Measurements from ENCODE around the gene NUDT1. TPM values are rescaled to one million over a fixed set of nuclear protein-coding genes. Genes with fewer than 3 reads are reported as not detected.

Gene NUDT1
- total and polyA plus RNA-seq, 2 donors (not counting 3 experiments of a cell fraction or from before 2014, with no cell fraction given): 23.9 to 25.9 TPM

DNA sequence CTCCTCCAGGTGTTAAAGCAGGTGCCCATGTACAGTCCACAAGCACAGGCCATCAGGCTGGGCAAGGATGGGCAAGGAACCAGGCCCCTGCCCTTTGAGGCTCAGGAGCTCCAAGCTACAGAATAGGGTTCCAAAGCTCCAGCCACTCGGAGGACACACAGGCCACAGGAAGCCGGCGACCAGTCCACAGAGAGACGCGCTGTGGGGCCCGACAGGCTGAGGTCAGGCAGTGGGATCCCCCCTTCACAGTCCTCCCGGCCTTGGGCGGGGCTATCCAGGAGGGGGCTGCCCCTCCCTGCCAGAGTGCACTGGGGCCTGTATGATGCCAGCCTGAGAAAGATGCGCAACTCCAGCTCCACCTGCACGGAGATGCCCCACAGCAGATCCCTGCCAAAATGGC is 43.3 kb upstream of the NUDT1 start:
- CTCF ChIA-PET: no interaction called here

DNA sequence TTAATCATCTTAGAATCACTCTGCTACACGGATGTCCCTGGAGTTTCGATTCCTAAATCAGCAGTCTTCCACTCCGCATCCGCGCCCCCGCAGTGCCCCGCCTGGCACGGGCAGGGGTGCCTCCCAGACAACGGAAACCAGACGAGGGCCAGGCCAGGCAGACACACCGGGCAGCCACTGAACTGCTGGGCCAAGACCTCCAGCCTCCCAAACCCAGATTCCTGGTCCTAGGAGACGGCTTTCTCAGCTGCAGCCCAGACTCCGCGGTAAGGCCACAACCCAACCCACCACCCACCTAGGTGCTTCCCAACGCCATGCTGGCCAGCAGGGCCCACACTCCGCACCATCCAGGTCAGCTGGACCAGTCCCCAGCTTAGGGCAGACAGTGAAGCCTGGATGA is 42.5 kb upstream of the NUDT1 start:
- DNase-seq (ENCODE audit: low read depth, low spot score) (no peak), FAIRE-seq (no peak)
- Histone ChIP-seq H3K9me3 (replicated peaks; ENCODE audit: control insufficient read depth, insufficient read depth, low read length) (no peaks in the 10 kb centered on the region), H3K27me3 (ENCODE audit: control insufficient read depth in 2 of 2, insufficient read depth in 2 of 2, low read length in 2 of 2) (no peaks in the 10 kb centered on the region), H3K36me3 (ENCODE audit: control insufficient read depth in 2 of 2, extremely low read depth in 1 of 2, insufficient read depth in 2 of 2, low read length in 2 of 2) (peaks cover 0 to 8% of the 10 kb centered on the region in 2 experiments), H3K4me3 (replicated peaks in 1 of 3; ENCODE audit: insufficient read depth in 1 of 3, low read depth in 1 of 3, low read length in 3 of 3) (no peak overlapping the region), H3K9ac (replicated peaks; ENCODE audit: extremely low read depth, insufficient read depth, low read length) (no peak overlapping the region), H4K20me1 (replicated peaks; ENCODE audit: control insufficient read depth, extremely low read depth, insufficient read depth, low read length) (no peaks in the 10 kb centered on the region), H3K27ac (ENCODE audit: insufficient read depth, low read depth, low read length) (no peak overlapping the region), H3K4me1 (ENCODE audit: control insufficient read depth, extremely low read depth, insufficient read depth, low read length) (no peaks in the 10 kb centered on the region), H3K79me2 (ENCODE audit: control insufficient read depth, insufficient read depth, low read length) (no peaks in the 10 kb centered on the region), H2AFZ (ENCODE audit: low read depth, low read length) (no peak overlapping the region), H3K9me1 (replicated peaks; ENCODE audit: control insufficient read depth, extremely low read depth, insufficient read depth, low read length) (no peaks in the 10 kb centered on the region), H3K4me2 (ENCODE audit: insufficient read depth, low read length) (no peak overlapping the region)
- ChIA-PET POLR2A (no interaction called here), CTCF (no interaction called here)
- dilution Hi-C loops (cut with MboI; ENCODE audit: extremely low pct_ligation_motif_present, low sequenced_read_pairs) (no loop called here), intact Hi-C loops (cut with micrococcal nuclease) (no loop called here)
- no TSS peak for BruUV-seq (replicated peaks)
- TF ChIP-seq, protein P1, sequence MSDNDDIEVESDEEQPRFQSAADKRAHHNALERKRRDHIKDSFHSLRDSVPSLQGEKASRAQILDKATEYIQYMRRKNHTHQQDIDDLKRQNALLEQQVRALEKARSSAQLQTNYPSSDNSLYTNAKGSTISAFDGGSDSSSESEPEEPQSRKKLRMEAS (IDR thresholded peaks at IDR 0.05; ENCODE audit: insufficient read depth, insufficient read length): no peak
- no peak for TF ChIP-seq POLR2A (IDR thresholded peaks at IDR 0.05; ENCODE audit: low read depth, low read length)
- TF ChIP-seq GATA2 (IDR thresholded peaks at IDR 0.05; ENCODE audit: insufficient read depth, insufficient read length, low read depth, low read length): no peak
- TF ChIP-seq EZH2 (IDR thresholded peaks at IDR 0.05; ENCODE audit: borderline replicate concordance, low read depth, low read length, severe bottlenecking): no peak
- TF ChIP-seq, protein P2, sequence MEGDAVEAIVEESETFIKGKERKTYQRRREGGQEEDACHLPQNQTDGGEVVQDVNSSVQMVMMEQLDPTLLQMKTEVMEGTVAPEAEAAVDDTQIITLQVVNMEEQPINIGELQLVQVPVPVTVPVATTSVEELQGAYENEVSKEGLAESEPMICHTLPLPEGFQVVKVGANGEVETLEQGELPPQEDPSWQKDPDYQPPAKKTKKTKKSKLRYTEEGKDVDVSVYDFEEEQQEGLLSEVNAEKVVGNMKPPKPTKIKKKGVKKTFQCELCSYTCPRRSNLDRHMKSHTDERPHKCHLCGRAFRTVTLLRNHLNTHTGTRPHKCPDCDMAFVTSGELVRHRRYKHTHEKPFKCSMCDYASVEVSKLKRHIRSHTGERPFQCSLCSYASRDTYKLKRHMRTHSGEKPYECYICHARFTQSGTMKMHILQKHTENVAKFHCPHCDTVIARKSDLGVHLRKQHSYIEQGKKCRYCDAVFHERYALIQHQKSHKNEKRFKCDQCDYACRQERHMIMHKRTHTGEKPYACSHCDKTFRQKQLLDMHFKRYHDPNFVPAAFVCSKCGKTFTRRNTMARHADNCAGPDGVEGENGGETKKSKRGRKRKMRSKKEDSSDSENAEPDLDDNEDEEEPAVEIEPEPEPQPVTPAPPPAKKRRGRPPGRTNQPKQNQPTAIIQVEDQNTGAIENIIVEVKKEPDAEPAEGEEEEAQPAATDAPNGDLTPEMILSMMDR (IDR thresholded peaks at IDR 0.05; ENCODE audit: extremely low read depth in 1 of 2, insufficient read depth in 1 of 2, low read depth in 1 of 2, low read length in 2 of 2): no peak
- no peak for TF ChIP-seq MYC (IDR thresholded peaks at IDR 0.05; ENCODE audit: low read depth, low read length)
- TF ChIP-seq FOS (IDR thresholded peaks at IDR 0.05; ENCODE audit: borderline replicate concordance, insufficient read depth, low read length): no peak
- TF ChIP-seq POLR2AphosphoS5 (IDR thresholded peaks at IDR 0.05; ENCODE audit: insufficient read depth, low read depth, low read length): no peak
- TF ChIP-seq JUN (IDR thresholded peaks at IDR 0.05; ENCODE audit: borderline replicate concordance, insufficient read depth, insufficient read length, low read depth): no peak

More for the DNA sequence above, 43.3 kb upstream of the NUDT1 start:
- no peaks in the 10 kb centered on the region for H3K4me1 ChIP-seq (ENCODE audit: control insufficient read depth, extremely low read depth, insufficient read depth, low read length)
- intact Hi-C loops (cut with micrococcal nuclease): no loop called here
- DNase-seq (ENCODE audit: low read depth, low spot score) (no peak), FAIRE-seq (no peak)
- BruUV-seq (replicated peaks): no TSS peak
- H3K4me2 ChIP-seq (ENCODE audit: insufficient read depth, low read length): no peak overlapping the region
- H2AFZ ChIP-seq (ENCODE audit: low read depth, low read length): no peak overlapping the region
- H3K27ac ChIP-seq (ENCODE audit: insufficient read depth, low read depth, low read length): no peak overlapping the region
- H3K4me3 ChIP-seq (replicated peaks in 1 of 3; ENCODE audit: insufficient read depth in 1 of 3, low read depth in 1 of 3, low read length in 3 of 3): no peak overlapping the region
- no peaks in the 10 kb centered on the region for H3K27me3 ChIP-seq (ENCODE audit: control insufficient read depth in 2 of 2, insufficient read depth in 2 of 2, low read length in 2 of 2)
- no peaks in the 10 kb centered on the region for H3K79me2 ChIP-seq (ENCODE audit: control insufficient read depth, insufficient read depth, low read length)
- no peak overlapping the region for H3K9ac ChIP-seq (replicated peaks; ENCODE audit: extremely low read depth, insufficient read depth, low read length)
- no peaks in the 10 kb centered on the region for H4K20me1 ChIP-seq (replicated peaks; ENCODE audit: control insufficient read depth, extremely low read depth, insufficient read depth, low read length)
- no peaks in the 10 kb centered on the region for H3K9me3 ChIP-seq (replicated peaks; ENCODE audit: control insufficient read depth, insufficient read depth, low read length)
- dilution Hi-C loops (cut with MboI; ENCODE audit: extremely low pct_ligation_motif_present, low sequenced_read_pairs): no loop called here
- POLR2A ChIA-PET: no interaction called here
- H3K9me1 ChIP-seq (replicated peaks; ENCODE audit: control insufficient read depth, extremely low read depth, insufficient read depth, low read length): no peaks in the 10 kb centered on the region
- H3K36me3 ChIP-seq (ENCODE audit: control insufficient read depth in 2 of 2, extremely low read depth in 1 of 2, insufficient read depth in 2 of 2, low read length in 2 of 2): peaks cover 0 to 8% of the 10 kb centered on the region in 2 experiments
- TF ChIP-seq FOS (IDR thresholded peaks at IDR 0.05; ENCODE audit: borderline replicate concordance, insufficient read depth, low read length) (no peak), POLR2AphosphoS5 (IDR thresholded peaks at IDR 0.05; ENCODE audit: insufficient read depth, low read depth, low read length) (no peak)
- TF ChIP-seq, protein P1 (IDR thresholded peaks at IDR 0.05; ENCODE audit: insufficient read depth, insufficient read length): no peak

Measured in endothelial cell of umbilical vein (primary cell).